ENCODE results near the gene MAEL.
"Not testable (repeated sequence)": the region's sequence is repeated elsewhere in the genome, so short reads cannot be mapped to it uniquely, and the experiment has no call there.

DNA sequence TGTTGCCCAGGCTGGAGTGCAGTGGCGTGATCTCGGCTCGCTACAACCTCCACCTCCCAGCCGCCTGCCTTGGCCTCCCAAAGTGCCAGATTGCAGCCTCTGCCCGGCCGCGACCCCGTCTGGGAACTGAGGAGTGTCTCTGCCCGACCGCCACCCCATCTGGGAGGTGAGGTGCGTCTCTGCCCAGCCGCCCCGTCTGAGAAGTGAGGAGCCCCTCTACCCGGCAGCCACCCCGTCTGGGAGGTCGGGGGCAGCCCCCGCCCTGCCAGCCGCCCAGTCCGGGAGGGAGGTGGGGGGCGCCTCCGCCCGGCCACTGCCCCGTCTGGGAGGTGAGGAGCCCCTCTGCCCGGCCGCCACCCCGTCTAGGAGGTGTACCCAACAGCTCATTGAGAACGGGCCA lies 40.5 kb downstream of the MAEL start:
- TF ChIP-seq POLR2AphosphoS5 (IDR thresholded peaks at IDR 0.05); MXI1 (conservative IDR thresholded peaks at IDR 0.05; ENCODE audit: poor library complexity, severe bottlenecking); CTCF (IDR thresholded peaks at IDR 0.05; ENCODE audit: poor library complexity, severe bottlenecking); EZH2 (IDR thresholded peaks at IDR 0.05; ENCODE audit: borderline replicate concordance, insufficient read depth, low read length, poor library complexity, severe bottlenecking); SMC3 (conservative IDR thresholded peaks at IDR 0.05; ENCODE audit: poor library complexity); TAF1 (IDR thresholded peaks at IDR 0.05; ENCODE audit: low read depth); EP300 (conservative IDR thresholded peaks at IDR 0.05; ENCODE audit: poor library complexity, severe bottlenecking); RAD21 (conservative IDR thresholded peaks at IDR 0.05): not testable (repeated sequence)

Data from neural cell (in vitro differentiated cells).